MM.1S (cell line): ENCODE data around the gene DPY19L1.
"Not testable (repeated sequence)": the region's sequence is repeated elsewhere in the genome, so short reads cannot be mapped to it uniquely, and the experiment has no call there.

Experiments
- DNase-seq: peaks from one replicate; pipeline ENCODE4 v3.0.0-alpha.2; 2015
- H2AFZ ChIP-seq: fragments of 300-600 bp; sonication (generic); 2 replicates; pipeline ENCODE4 v1.6.0; 2016; ENCODE audit warnings: antibody characterized with exemption, low read length
- H3F3A ChIP-seq: fragments of 300-600 bp; sonication (generic); 2 replicates; pipeline ENCODE4 v1.6.1; 2016; ENCODE audit warnings: mild to moderate bottlenecking, antibody characterized with exemption, low read length, moderate library complexity, mixed read lengths; ENCODE audit not compliant: insufficient read depth
- H3K27ac ChIP-seq: fragments of 300-600 bp; sonication (generic); 2 replicates; pipeline ENCODE4 v1.5.1; 2016; ENCODE audit warnings: mild to moderate bottlenecking, low read length
- H3K27me3 ChIP-seq: fragments of 300-600 bp; sonication (generic); replicated peaks from 2 replicates; pipeline ENCODE4 v1.6.0; 2016; ENCODE audit warnings: low read length; ENCODE audit not compliant: insufficient read depth
- H3K36me3 ChIP-seq: fragments of 300-600 bp; sonication (generic); replicated peaks from 2 replicates; pipeline ENCODE4 v1.6.1; 2016; ENCODE audit warnings: mild to moderate bottlenecking, low read length, mixed read lengths; ENCODE audit not compliant: insufficient read depth
- H3K4me1 ChIP-seq: fragments of 300-600 bp; sonication (generic); 2 replicates; pipeline ENCODE4 v1.6.1; 2016; ENCODE audit warnings: low read length, mixed read lengths
- H3K4me2 ChIP-seq: fragments of 300-600 bp; sonication (generic); 2 replicates; pipeline ENCODE4 v1.6.0; 2016; ENCODE audit warnings: low read depth, low read length
- H3K4me3 ChIP-seq: fragments of 300-600 bp; sonication (generic); 2 replicates; pipeline ENCODE4 v1.5.1; 2016; ENCODE audit warnings: low read length, mixed read lengths
- H3K79me2 ChIP-seq: fragments of 300-600 bp; sonication (generic); 2 replicates; pipeline ENCODE4 v1.6.1; 2016; ENCODE audit warnings: mixed run types, low read length, mixed read lengths
- H3K9ac ChIP-seq: fragments of 300-600 bp; sonication (generic); 2 replicates; pipeline ENCODE4 v1.6.1; 2016; ENCODE audit warnings: low read length, mixed read lengths
- H3K9me2 ChIP-seq: fragments of 300-600 bp; sonication (generic); replicated peaks from 2 replicates; pipeline ENCODE4 v1.6.1; 2016; ENCODE audit warnings: mild to moderate bottlenecking, low read length, mixed read lengths; ENCODE audit not compliant: insufficient read depth
- H3K9me3 ChIP-seq: fragments of 300-600 bp; sonication (generic); replicated peaks from 2 replicates; pipeline ENCODE4 v1.6.1; 2016; ENCODE audit warnings: mild to moderate bottlenecking, low read length, mixed read lengths; ENCODE audit not compliant: insufficient read depth
- H4K20me1 ChIP-seq: fragments of 300-600 bp; sonication (generic); 2 replicates; pipeline ENCODE4 v1.6.1; 2016; ENCODE audit warnings: mild to moderate bottlenecking, low read length, moderate library complexity, mixed read lengths; ENCODE audit not compliant: insufficient read depth
- EZH2 ChIP-seq: fragments of 300-600 bp; sonication (generic); optimal IDR thresholded peaks from 2 replicates; pipeline ENCODE3; 2017; ENCODE audit warnings: low read depth, mild to moderate bottlenecking, antibody characterized with exemption, low read length, mixed read lengths
- EZH2phosphoT487 ChIP-seq: fragments of 300-600 bp; sonication (generic); IDR thresholded peaks from 2 replicates; pipeline ENCODE4 v1.6.1; 2018; ENCODE audit warnings: antibody characterized with exemption, low read length
- TF ChIP-seq, protein P1 (sequence below): fragments of 300-600 bp; sonication (generic); IDR thresholded peaks from 2 replicates; pipeline ENCODE4 v1.5.1; 2016; ENCODE audit warnings: antibody characterized with exemption, low read length, mixed read lengths

The DPY19L1 gene

DNA sequence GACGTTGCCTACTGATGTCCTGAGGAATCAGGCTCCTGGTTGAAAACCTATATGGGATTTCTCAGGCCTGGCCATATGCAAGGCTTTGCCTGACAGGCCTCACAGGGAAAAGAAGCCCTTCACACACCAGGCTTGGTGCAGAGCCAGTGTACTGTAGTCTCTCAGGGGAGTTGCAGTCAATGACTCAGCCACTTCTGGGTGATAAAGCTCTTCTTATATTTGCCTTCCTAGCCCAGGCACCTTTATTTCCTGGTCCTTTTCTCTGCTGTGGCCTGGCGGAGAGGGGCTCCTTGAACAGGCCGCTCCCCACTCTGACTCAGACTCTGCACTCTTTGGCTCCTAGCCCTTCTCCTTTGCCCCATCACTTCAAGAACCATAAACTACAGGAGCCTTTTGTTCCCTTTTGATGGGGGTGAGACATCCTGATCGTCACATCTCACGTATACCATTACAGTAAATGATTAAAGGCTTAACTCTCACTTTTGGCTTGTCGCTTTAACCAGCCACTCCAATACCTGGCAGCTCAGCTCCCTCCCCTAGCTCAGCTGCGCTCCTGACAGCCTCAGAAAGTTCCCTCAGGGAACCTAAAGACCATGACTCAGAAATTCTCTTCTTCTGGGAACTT is 33.5 kb downstream of the DPY19L1 start:
- no peak overlapping the region for H3K27ac ChIP-seq
- H3F3A ChIP-seq = no peaks in the 10 kb centered on the region
- DNase-seq = no peak
- no peaks in the 10 kb centered on the region for H3K9me3 ChIP-seq
- H3K9ac ChIP-seq = no peak overlapping the region
- H3K4me1 ChIP-seq = no peaks in the 10 kb centered on the region
- H3K4me3 ChIP-seq = no peak overlapping the region
- H3K36me3 ChIP-seq = no peaks in the 10 kb centered on the region; the same call in 1 of the 2 replicates
- H2AFZ ChIP-seq = no peak overlapping the region
- TF ChIP-seq EZH2 = no peak
- TF ChIP-seq EZH2phosphoT487 = no peak
- TF ChIP-seq, protein P1, sequence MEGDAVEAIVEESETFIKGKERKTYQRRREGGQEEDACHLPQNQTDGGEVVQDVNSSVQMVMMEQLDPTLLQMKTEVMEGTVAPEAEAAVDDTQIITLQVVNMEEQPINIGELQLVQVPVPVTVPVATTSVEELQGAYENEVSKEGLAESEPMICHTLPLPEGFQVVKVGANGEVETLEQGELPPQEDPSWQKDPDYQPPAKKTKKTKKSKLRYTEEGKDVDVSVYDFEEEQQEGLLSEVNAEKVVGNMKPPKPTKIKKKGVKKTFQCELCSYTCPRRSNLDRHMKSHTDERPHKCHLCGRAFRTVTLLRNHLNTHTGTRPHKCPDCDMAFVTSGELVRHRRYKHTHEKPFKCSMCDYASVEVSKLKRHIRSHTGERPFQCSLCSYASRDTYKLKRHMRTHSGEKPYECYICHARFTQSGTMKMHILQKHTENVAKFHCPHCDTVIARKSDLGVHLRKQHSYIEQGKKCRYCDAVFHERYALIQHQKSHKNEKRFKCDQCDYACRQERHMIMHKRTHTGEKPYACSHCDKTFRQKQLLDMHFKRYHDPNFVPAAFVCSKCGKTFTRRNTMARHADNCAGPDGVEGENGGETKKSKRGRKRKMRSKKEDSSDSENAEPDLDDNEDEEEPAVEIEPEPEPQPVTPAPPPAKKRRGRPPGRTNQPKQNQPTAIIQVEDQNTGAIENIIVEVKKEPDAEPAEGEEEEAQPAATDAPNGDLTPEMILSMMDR = no peak
- no peaks in the 10 kb centered on the region for H3K27me3 ChIP-seq
- no peaks in the 10 kb centered on the region for H4K20me1 ChIP-seq
- H3K9me2 ChIP-seq = no peaks in the 10 kb centered on the region
- H3K4me2 ChIP-seq = no peak overlapping the region
- peaks cover 11% of the 10 kb centered on the region for H3K79me2 ChIP-seq

DNA sequence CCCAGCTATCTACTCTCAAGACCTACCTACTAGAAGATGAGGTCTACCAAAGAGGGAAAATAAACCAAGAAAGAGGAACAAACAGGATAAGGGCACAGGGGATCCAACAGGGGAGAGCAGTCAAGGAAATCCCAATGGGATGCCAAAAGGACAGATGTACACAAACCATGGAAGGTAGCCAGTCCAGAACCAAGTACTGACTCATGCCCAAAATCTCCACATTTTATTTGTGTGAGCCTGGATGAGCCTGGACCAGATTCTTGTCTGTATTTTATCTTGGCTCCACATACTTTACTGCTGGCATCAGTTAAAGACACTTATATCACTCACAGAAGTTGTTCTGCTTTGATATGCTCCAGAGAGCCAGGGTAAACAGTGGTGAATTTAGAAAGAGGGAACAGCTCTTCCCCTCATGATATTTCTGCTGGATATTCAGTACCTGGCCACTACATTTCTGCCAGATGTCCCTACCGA is 34.1 kb downstream of the DPY19L1 start:
- not testable (repeated sequence) for H2AFZ ChIP-seq, H3K36me3 ChIP-seq, H3K9ac ChIP-seq, H3K79me2 ChIP-seq, H3K4me3 ChIP-seq, H3K9me2 ChIP-seq, H3F3A ChIP-seq, H4K20me1 ChIP-seq, H3K9me3 ChIP-seq, H3K4me2 ChIP-seq, H3K27me3 ChIP-seq, DNase-seq, H3K4me1 ChIP-seq, H3K27ac ChIP-seq

DNA sequence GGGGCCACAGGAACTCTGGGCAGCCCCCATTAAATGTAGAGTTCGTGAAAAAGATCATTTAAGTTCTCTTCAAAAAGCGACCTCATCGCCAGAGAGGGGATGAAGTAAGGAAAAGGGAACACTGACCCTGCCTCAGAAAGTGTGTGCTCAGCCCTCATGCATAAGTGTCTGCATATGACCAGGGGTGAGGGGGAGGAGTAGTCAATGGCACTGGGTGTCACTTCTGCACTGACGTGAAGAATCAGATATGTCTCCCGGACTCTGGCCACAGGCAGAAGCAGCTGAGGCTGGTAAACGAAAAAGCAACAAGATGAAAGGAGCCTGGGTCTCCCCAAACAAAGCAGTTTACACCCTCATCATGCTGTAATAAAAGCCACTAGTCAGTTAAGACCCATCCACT is 39.0 kb downstream of the DPY19L1 start:
- H3F3A ChIP-seq, H3K9ac ChIP-seq, H3K4me2 ChIP-seq, H3K79me2 ChIP-seq, H4K20me1 ChIP-seq, H2AFZ ChIP-seq, H3K4me3 ChIP-seq, H3K27me3 ChIP-seq, H3K9me3 ChIP-seq, H3K27ac ChIP-seq, DNase-seq, H3K9me2 ChIP-seq, H3K36me3 ChIP-seq, H3K4me1 ChIP-seq: not testable (repeated sequence)

- not testable (repeated sequence) for H3K36me3 ChIP-seq, H3K27ac ChIP-seq, H3K9ac ChIP-seq, H3K4me1 ChIP-seq, H3K79me2 ChIP-seq, H2AFZ ChIP-seq, DNase-seq, H3K9me3 ChIP-seq, H3K27me3 ChIP-seq, H3F3A ChIP-seq, H4K20me1 ChIP-seq, H3K4me2 ChIP-seq, H3K4me3 ChIP-seq, H3K9me2 ChIP-seq
Observed at GRCh38 chr7:34996423-34997090, 40.7 kb downstream of the DPY19L1 start.
